Measurements from ENCODE around the gene TACR1. TPM values are rescaled to one million over a fixed set of nuclear protein-coding genes. Genes with fewer than 3 reads are reported as not detected.

The TACR1 gene
- polyA plus RNA-seq, 1 of the 3 experiments (the other 2 are of a cell fraction): under 0.01 TPM

GRCh38 chr2:75003276-75003675 lies 196.0 kb downstream of the TACR1 start (continued):
- TF ChIP-seq JUND (IDR thresholded peaks at IDR 0.05): no peak
- no peak for TF ChIP-seq POLR2AphosphoS5 (IDR thresholded peaks at IDR 0.05; ENCODE audit: low read depth, low read length)
- no peak for TF ChIP-seq YY1 (IDR thresholded peaks at IDR 0.05; ENCODE audit: low read depth)
- no peak for TF ChIP-seq TCF12 (IDR thresholded peaks at IDR 0.05)
- TF ChIP-seq GATA2 (CRISPR knock-in tag; IDR thresholded peaks at IDR 0.05): no peak
- no peak for TF ChIP-seq EZH2phosphoT487 (IDR thresholded peaks at IDR 0.05; ENCODE audit: borderline replicate concordance, low read depth)

- POLR2A ChIA-PET: no interaction called here
- no peak overlapping the region for H3K4me3 ChIP-seq (ENCODE audit: low read depth in 2 of 2, low read length in 1 of 2)
- TF ChIP-seq EP300 (IDR thresholded peaks at IDR 0.05; ENCODE audit: borderline replicate concordance in 1 of 2, low read depth in 1 of 2, low read length in 1 of 2) (no peak), IRF3 (IDR thresholded peaks at IDR 0.05; ENCODE audit: low read depth, low read length) (no peak), PBX3 (IDR thresholded peaks at IDR 0.05) (no peak), NRF1 (IDR thresholded peaks at IDR 0.05; ENCODE audit: low read depth, low read length) (no peak), USF1 (IDR thresholded peaks at IDR 0.05; ENCODE audit: borderline replicate concordance, low read depth) (no peak), ELF1 (IDR thresholded peaks at IDR 0.05) (no peak), CTCF (IDR thresholded peaks at IDR 0.05) (no peak), RFX5 (IDR thresholded peaks at IDR 0.05; ENCODE audit: low read length) (no peak)
- no peaks in the 10 kb centered on the region; a peak in 1 of 4 replicates for H3K4me1 ChIP-seq (ENCODE audit: control insufficient read depth in 1 of 2, insufficient read depth in 2 of 2, low read depth in 1 of 2, low read length in 1 of 2)
- WGBS (ENCODE audit: low lambda C conversion rate): 85% methylated on average over 3 of the region's 3 CpGs
- H4K20me1 ChIP-seq (ENCODE audit: insufficient read depth): no peaks in the 10 kb centered on the region
- no peaks in the 10 kb centered on the region for H3K9me2 ChIP-seq
- H3K9ac ChIP-seq: no peak overlapping the region
- H2AFZ ChIP-seq (ENCODE audit: low read depth): no peak overlapping the region
- H3K27me3 ChIP-seq (ENCODE audit: insufficient read depth): no peaks in the 10 kb centered on the region
- no peak for DNase-seq
- H3F3A ChIP-seq (replicated peaks; ENCODE audit: insufficient read depth): no peaks in the 10 kb centered on the region
- no peaks in the 10 kb centered on the region for H3K9me3 ChIP-seq
- no peak overlapping the region for H3K27ac ChIP-seq (ENCODE audit: low read depth in 2 of 2, low read length in 1 of 2)
- H3K4me2 ChIP-seq: no peak overlapping the region
- H3K79me2 ChIP-seq (ENCODE audit: insufficient read depth): no peaks in the 10 kb centered on the region
- H3K36me3 ChIP-seq (replicated peaks in 1 of 2; ENCODE audit: control insufficient read depth in 1 of 2, insufficient read depth in 2 of 2, low read length in 1 of 2): no peaks in the 10 kb centered on the region
- CTCF ChIA-PET: interaction anchor here (1.1 to 1.4 kb wide), 3 partner anchors 22 to 82 kb away, joined by 3 to 4 read pairs (median 3); no protein-coding TSS in a partner anchor
These were observed 197.3 kb downstream of the TACR1 start for GRCh38 chr2:75002007-75002406.
